Gastrocnemius medialis (tissue), 4 donors: ENCODE measurements around the gene LINS1. TPM values are rescaled to one million over a fixed set of nuclear protein-coding genes. Genes with fewer than 3 reads are reported as not detected.

Experiments
- ATAC-seq, 2 donors: fragments of 150-250 bp; one replicate each; pipeline ENCODE4 v1.9.1; 2016
- DNase-seq, 2 donors: peaks; one replicate each; pipeline ENCODE4 v3.0.0-alpha.2; 2019
- H3K27ac ChIP-seq, 4 donors: fragments of 200-600 bp; sonication (generic); 1 replicate in 1 of 4; 2 replicates in 3 of 4; pipeline ENCODE4 v1.5.1; 2016 to 2018; ENCODE audit warnings: mild to moderate bottlenecking in 2 of 4, moderate library complexity in 1 of 4
- H3K27me3 ChIP-seq, 3 donors: fragments of 200-600 bp; sonication (generic) in 2 of 3; 1 replicate in 1 of 3; 2 replicates in 2 of 3; pipeline versions ENCODE4 v1.5.1 to v1.6.0; 2016 to 2019; ENCODE audit warnings: mild to moderate bottlenecking in 1 of 3, moderate library complexity in 1 of 3
- H3K36me3 ChIP-seq, 2 donors: fragments of 200-600 bp; sonication (generic) in 1 of 2; one replicate each; pipeline ENCODE4 v1.5.1; 2017 to 2018
- H3K4me1 ChIP-seq, 2 donors: fragments of 200-600 bp; sonication (generic) in 1 of 2; one replicate each; pipeline ENCODE4 v1.5.1; 2016 to 2017; ENCODE audit warnings: mild to moderate bottlenecking in 2 of 2
- H3K4me3 ChIP-seq, 4 donors: fragments of 200-600 bp; sonication (generic) in 3 of 4; 1 replicate in 1 of 4; 2 replicates in 3 of 4; pipeline ENCODE4 v1.5.1; 2016 to 2019; ENCODE audit warnings: mild to moderate bottlenecking in 2 of 4
- H3K9me3 ChIP-seq, 3 donors: fragments of 200-600 bp; sonication (generic) in 2 of 3; 1 replicate in 1 of 3; 2 replicates in 2 of 3; pipeline ENCODE4 v1.5.1; 2016 to 2019
- POLR2A ChIP-seq, 2 donors: fragments of 450-650 bp; IDR thresholded peaks; one replicate each; pipeline ENCODE4 v1.6.1; 2017; ENCODE audit warnings: antibody characterized with exemption in 2 of 2, mild to moderate bottlenecking in 2 of 2, moderate library complexity in 2 of 2
- in situ Hi-C, 4 donors: fragments of 200-750 bp; cut with MboI; loops; one replicate each; pipeline versions ENCODE4 v1.15.0 to v1.8.0; 2017; ENCODE audit warnings: low sequenced_read_pairs in 4 of 4
- intact Hi-C: fragments of 100-400 bp; cut with DNase I; formaldehyde crosslinking; loops from one replicate; pipeline ENCODE4 v1.15.1; 2023; ENCODE audit warnings: low total_unique reads
- total RNA-seq, 4 donors: library from RNA; depleted of rRNA; stranded (reverse); fragments of >200 nt; gene quantifications; one replicate each; pipeline versions ENCODE4 v1.1.0 to v1.2.3, GENCODE V29; 2016
- TF ChIP-seq, protein P1 (sequence below), 5 experiments: fragments of 450-650 bp in 3 of 5; fragments of 200-600 bp in 2 of 5; sonication (generic) in 2 of 5; IDR thresholded peaks in 4 of 5; conservative IDR thresholded peaks in 1 of 5; 1 replicate in 4 of 5; 2 replicates in 1 of 5; pipeline ENCODE4 v1.5.1; 2016 to 2019; ENCODE audit warnings: antibody characterized with exemption in 5 of 5, mild to moderate bottlenecking in 3 of 5, moderate library complexity in 3 of 5

The LINS1 gene
- total RNA-seq, 4 donors from 2014 or later: 3.2 to 11.9 (median 10.3) TPM

DNA sequence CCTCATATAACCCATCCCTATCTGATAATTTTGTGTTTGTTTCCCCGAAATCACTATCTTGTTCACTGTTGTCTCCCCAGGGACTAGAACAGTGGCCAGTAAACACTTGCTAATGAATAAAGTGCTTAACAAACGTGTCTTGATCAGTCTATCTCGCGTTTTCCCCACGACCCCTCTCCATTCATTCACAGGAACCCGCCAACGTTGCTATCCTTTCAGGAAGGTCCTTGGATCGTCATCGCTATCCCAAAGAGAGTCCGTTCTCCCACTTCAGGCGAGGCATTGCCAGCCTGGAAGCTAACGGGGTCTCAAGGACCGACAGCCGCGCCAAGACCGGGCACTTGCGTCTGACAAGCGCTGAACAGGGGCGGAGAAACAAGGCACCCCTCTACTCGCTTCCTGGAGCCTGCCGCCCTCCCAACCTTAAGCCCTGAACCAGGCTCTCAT, 344 bp downstream of the LINS1 start:
- Histone ChIP-seq H3K27ac (peak overlapping the region; percentile 85 to 94 (median 90)), H3K27me3 (no peaks in the 10 kb centered on the region), H3K36me3 (peaks cover 0 to 6% of the 10 kb centered on the region in 2 donors), H3K4me3 (peak overlapping the region; percentile 82 to 98 (median 96)), H3K9me3 (no peaks in the 10 kb centered on the region), H3K4me1 (peaks cover 32 to 44% of the 10 kb centered on the region in 2 donors)
- intact Hi-C loops (loop anchor here (1.0 to 10.0 kb wide), 5 partner anchors 84 to 1051 kb away; partner anchors contain the start of genes SELENOS and TM2D3), in situ Hi-C loops (loop anchor here in 3 of 4 donors (25.0 kb wide), 2 partner anchors 661 to 664 kb away; partner anchors contain the start of gene CHSY1 (in 2 of the 3))
- no peak for DNase-seq
- ATAC-seq: peak; percentile 13 to 15
- TF ChIP-seq, protein P1, sequence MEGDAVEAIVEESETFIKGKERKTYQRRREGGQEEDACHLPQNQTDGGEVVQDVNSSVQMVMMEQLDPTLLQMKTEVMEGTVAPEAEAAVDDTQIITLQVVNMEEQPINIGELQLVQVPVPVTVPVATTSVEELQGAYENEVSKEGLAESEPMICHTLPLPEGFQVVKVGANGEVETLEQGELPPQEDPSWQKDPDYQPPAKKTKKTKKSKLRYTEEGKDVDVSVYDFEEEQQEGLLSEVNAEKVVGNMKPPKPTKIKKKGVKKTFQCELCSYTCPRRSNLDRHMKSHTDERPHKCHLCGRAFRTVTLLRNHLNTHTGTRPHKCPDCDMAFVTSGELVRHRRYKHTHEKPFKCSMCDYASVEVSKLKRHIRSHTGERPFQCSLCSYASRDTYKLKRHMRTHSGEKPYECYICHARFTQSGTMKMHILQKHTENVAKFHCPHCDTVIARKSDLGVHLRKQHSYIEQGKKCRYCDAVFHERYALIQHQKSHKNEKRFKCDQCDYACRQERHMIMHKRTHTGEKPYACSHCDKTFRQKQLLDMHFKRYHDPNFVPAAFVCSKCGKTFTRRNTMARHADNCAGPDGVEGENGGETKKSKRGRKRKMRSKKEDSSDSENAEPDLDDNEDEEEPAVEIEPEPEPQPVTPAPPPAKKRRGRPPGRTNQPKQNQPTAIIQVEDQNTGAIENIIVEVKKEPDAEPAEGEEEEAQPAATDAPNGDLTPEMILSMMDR (IDR thresholded peaks at IDR 0.05 in 4 of 5, conservative IDR thresholded peaks at IDR 0.05 in 1 of 5): no peak
- TF ChIP-seq POLR2A (IDR thresholded peaks at IDR 0.05): no peak

DNA sequence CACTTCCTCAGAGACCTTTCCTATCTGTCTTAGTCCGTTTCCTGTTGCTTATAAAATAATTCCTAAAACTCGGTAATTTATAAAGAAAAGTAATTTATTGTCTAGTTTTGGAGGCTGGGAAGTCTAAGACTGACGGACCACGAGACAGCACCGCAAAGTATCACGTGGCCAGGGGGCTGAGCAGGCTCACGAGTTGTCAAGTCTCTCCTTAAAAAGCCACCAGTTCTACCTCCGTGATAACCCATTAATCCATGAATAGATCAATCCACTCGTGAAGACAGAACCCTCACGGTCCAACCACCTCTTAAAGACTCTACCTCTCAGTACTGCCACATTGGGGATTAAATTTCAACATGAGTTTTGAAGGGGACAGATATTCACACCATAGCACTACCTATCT, 821 bp downstream of the LINS1 start:
- H3K4me1 ChIP-seq: peaks cover 32 to 44% of the 10 kb centered on the region in 2 donors
- TF ChIP-seq, protein P1 (IDR thresholded peaks at IDR 0.05 in 4 of 5, conservative IDR thresholded peaks at IDR 0.05 in 1 of 5): no peak
- TF ChIP-seq POLR2A (IDR thresholded peaks at IDR 0.05): no peak
- DNase-seq: no peak
- ATAC-seq: no peak
- intact Hi-C loops: loop anchor here (5.0 to 10.0 kb wide), 2 partner anchors 84 to 676 kb away; no protein-coding TSS in a partner anchor
- peaks cover 0 to 4% of the 10 kb centered on the region in 2 donors for H3K36me3 ChIP-seq
- peak overlapping the region; percentile 82 to 98 (median 96) for H3K4me3 ChIP-seq
- H3K9me3 ChIP-seq: no peaks in the 10 kb centered on the region
- H3K27me3 ChIP-seq: no peaks in the 10 kb centered on the region
- H3K27ac ChIP-seq: peak overlapping the region; percentile 85 to 94 (median 90)
- in situ Hi-C loops: loop anchor here in 3 of 4 donors (25.0 kb wide), 2 partner anchors 661 to 664 kb away; partner anchors contain the start of gene CHSY1 (in 2 of the 3)

DNA sequence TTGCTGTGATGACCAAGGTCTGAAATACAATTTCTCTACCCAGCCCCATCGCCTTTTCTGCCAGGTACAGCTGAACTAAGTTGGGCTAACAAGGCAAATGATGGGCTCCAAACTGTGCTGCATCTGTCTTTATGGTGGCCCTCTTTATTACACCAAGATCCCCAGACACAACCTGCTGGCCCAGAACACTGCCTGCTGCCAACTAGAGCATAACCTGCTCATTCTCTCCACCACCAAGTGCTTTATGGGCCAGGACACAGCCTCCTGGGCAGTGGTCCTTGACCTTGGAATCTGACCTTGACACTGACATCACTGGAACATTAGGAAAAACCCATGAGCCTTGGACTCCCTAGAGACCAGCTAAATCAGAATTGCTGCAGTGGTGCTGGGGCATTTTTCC, 3.3 kb downstream of the LINS1 start:
- TF ChIP-seq, protein P1 (IDR thresholded peaks at IDR 0.05 in 4 of 5, conservative IDR thresholded peaks at IDR 0.05 in 1 of 5): no peak
- no peak for TF ChIP-seq POLR2A (IDR thresholded peaks at IDR 0.05)
- DNase-seq: no peak
- H3K27ac ChIP-seq: no peak overlapping the region
- no peak overlapping the region for H3K4me3 ChIP-seq
- no peaks in the 10 kb centered on the region for H3K9me3 ChIP-seq
- intact Hi-C loops: no loop called here
- no peak for ATAC-seq
- no peaks in the 10 kb centered on the region for H3K27me3 ChIP-seq
- in situ Hi-C loops: no loop called here
- peaks cover 13 to 27% of the 10 kb centered on the region in 2 donors for H3K4me1 ChIP-seq
- H3K36me3 ChIP-seq: no peaks in the 10 kb centered on the region

DNA sequence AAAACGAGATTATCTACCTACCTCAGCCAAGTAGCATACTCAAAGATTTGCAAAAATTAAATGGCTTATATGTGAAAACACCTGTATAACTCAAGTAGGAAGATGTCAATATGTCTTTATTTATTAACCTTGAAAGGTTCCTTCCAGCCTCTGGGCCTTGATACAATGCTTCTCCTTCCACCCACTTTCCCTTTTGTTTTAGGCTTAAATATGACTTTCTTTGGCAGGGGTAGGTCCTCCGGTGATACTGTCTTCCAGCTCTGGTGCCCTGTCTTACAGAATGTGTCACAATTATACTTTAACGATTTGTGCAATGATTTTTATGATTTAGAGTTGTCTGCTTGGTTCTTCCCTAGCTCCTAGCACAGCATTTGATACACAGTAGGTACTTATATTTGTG, 4.1 kb downstream of the LINS1 start:
- no peaks in the 10 kb centered on the region for H3K27me3 ChIP-seq
- H3K9me3 ChIP-seq: no peaks in the 10 kb centered on the region
- H3K4me1 ChIP-seq: peaks cover 8 to 19% of the 10 kb centered on the region in 2 donors
- H3K36me3 ChIP-seq: no peaks in the 10 kb centered on the region
- in situ Hi-C loops: no loop called here
- no peak overlapping the region for H3K4me3 ChIP-seq
- intact Hi-C loops: no loop called here
- TF ChIP-seq POLR2A (IDR thresholded peaks at IDR 0.05): no peak
- TF ChIP-seq, protein P1 (IDR thresholded peaks at IDR 0.05 in 4 of 5, conservative IDR thresholded peaks at IDR 0.05 in 1 of 5): no peak
- ATAC-seq (no peak), DNase-seq (no peak)
- no peak overlapping the region for H3K27ac ChIP-seq
